Caco-2 (cell line): ENCODE data around the gene ACAN. TPM values are rescaled to one million over a fixed set of nuclear protein-coding genes. Genes with fewer than 3 reads are reported as not detected.

Source experiments
- BruUV-seq: library from RNA; stranded (reverse); fragments of 400-500 nt; replicated peaks from 2 replicates; lab custom pipeline; 2021; lab: Mats Ljungman, UMichigan
- CTCF ChIA-PET: fragments of 300-600 bp; sonication (Branson Sonifier 250); formaldehyde crosslinking; loops from one replicate; lab custom pipeline; 2022; ENCODE audit warnings: antibody characterized with exemption; lab: Charles Lee
- POLR2A ChIA-PET: fragments of 300-600 bp; sonication (Branson Sonifier 250); formaldehyde crosslinking; loops from one replicate; lab custom pipeline; 2022; ENCODE audit warnings: antibody characterized with exemption; lab: Charles Lee
- DNase-seq, 2 experiments: peaks; one replicate each; pipeline versions ENCODE4 v3.0.0 to v3.0.0-alpha.2; 2020 to 2022
- H3K27me3 ChIP-seq: replicated peaks from 2 replicates; pipeline ENCODE4 v1.6.0; 2011; ENCODE audit warnings: low read length; ENCODE audit not compliant: control insufficient read depth, insufficient read depth
- H3K36me3 ChIP-seq: 2 replicates; pipeline ENCODE4 v1.5.1; 2011; ENCODE audit warnings: low read length; ENCODE audit not compliant: control insufficient read depth, insufficient read depth
- H3K4me1 ChIP-seq: fragments of 250-450 bp; sonication (Bioruptor Pico); 2 replicates; pipeline ENCODE4 v1.5.1; 2020; ENCODE audit warnings: mild to moderate bottlenecking
- H3K4me3 ChIP-seq: 2 replicates; pipeline ENCODE4 v1.5.1; 2011; ENCODE audit warnings: low read depth, mild to moderate bottlenecking, control low read depth, low read length
- H3K9me3 ChIP-seq: fragments of 250-450 bp; sonication (Bioruptor Pico); 2 replicates; pipeline ENCODE4 v1.5.1; 2020; ENCODE audit warnings: mild to moderate bottlenecking, moderate library complexity
- H3K27ac Mint-ChIP-seq: one replicate; pipeline ENCODE4 v1.8.0; 2022; ENCODE audit warnings: mixed read lengths; ENCODE audit not compliant: unreplicated experiment
- H3K27me3 Mint-ChIP-seq: one replicate; pipeline ENCODE4 v1.8.0; 2022; ENCODE audit warnings: mixed read lengths; ENCODE audit not compliant: insufficient read depth, unreplicated experiment
- H3K36me3 Mint-ChIP-seq: one replicate; pipeline ENCODE4 v1.8.0; 2022; ENCODE audit warnings: mild to moderate bottlenecking, mixed read lengths; ENCODE audit not compliant: insufficient read depth, unreplicated experiment
- H3K4me1 Mint-ChIP-seq: one replicate; pipeline ENCODE4 v1.8.0; 2022; ENCODE audit warnings: low read depth, mixed read lengths; ENCODE audit not compliant: unreplicated experiment
- H3K4me3 Mint-ChIP-seq: one replicate; pipeline ENCODE4 v1.8.0; 2022; ENCODE audit warnings: mild to moderate bottlenecking, moderate library complexity, mixed read lengths; ENCODE audit not compliant: unreplicated experiment
- H3K9me3 Mint-ChIP-seq: one replicate; pipeline ENCODE4 v1.8.0; 2022; ENCODE audit warnings: mixed read lengths; ENCODE audit not compliant: unreplicated experiment
- intact Hi-C: fragments of 100-400 bp; cut with micrococcal nuclease; formaldehyde crosslinking; loops from one replicate; pipeline ENCODE4 v1.10.0; 2022; ENCODE audit not compliant: unreplicated experiment
- total RNA-seq: library from RNA; stranded (reverse); gene quantifications from 2 replicates; pipeline ENCODE4 v1.2.3, GENCODE V29; 2022
- TF ChIP-seq, protein P1 (sequence below), 2 experiments: fragments of 200-600 bp in 1 of 2; IDR thresholded peaks; 1 replicate in 1 of 2; 2 replicates in 1 of 2; pipeline versions ENCODE4 v1.5.1 to v1.8.0; 2011 to 2022; ENCODE audit warnings: antibody characterized with exemption in 1 of 2, control low read depth in 1 of 2, inconsistent platforms in 1 of 2, low read depth in 1 of 2, low read length in 1 of 2, mild to moderate bottlenecking in 1 of 2, moderate library complexity in 1 of 2; ENCODE audit not compliant: insufficient read depth in 1 of 2, severe bottlenecking in 1 of 2, unreplicated experiment in 1 of 2

ACAN gene
- total RNA-seq, 1 experiment from 2014 or later, result not detected

DNA sequence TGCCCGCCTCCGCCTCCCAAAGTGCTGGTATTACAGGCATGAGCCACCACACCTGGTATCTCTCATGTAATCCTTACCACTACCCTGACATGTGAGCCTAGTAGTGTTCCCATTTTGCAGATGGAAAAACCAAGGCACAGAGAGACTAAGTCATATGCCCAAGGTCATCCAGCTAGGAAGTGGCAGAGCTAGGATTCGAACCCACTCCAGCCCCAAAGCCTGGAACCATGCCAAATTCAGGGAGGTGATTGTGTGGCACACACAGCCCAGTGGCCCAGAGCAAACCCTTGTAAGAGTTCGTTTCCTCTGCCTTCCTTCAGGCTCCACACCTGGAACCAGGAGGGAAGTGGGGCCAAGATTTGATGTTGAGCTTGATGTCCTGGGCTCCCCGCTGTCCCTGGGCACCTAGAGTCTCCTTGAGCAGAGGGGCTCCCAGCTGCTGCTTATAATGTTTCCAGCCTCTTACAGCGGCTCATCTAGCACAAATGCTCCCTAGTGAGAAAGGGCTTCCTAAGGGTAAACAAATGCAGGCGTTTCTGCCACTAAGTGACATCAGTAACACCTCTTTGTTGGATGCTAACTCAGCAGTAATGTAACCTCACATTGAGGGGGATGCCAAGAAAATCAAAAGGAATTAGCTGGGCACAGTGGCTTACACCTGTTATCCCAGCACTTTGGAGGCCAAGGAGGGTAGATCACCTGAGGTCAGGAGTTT lies 88.5 kb downstream of the ACAN start:
- no TSS peak for BruUV-seq
- POLR2A ChIA-PET, result no interaction called here
- CTCF ChIA-PET, result no interaction called here

DNA sequence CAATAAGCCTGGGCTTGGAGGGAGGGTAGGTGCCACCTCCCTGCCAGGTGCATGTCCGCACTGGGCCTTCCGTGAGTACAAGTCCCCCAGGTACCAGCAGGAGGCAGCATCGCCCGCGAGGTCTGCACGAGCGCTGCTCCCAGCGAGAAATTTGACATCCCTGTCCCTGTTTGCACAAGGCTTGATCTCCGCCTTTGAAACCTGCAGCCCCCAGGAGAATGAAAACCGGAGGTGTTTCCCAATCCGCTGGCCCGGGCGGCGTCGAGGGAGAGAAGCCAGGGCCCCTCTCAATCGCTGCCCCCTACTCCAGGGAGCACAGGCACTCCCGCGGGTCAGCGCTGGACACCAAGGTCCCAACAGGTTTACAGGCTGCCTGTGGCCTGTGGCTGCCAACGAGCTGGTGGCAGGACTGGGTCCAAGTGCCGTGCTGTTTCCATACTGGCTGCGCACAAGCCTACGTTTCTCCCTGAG lies 91.1 kb downstream of the ACAN start:
- no peak overlapping the region for H3K4me3 ChIP-seq
- Mint-ChIP-seq H3K4me3 (no peak overlapping the region), H3K4me1 (no peaks in the 10 kb centered on the region), H3K27ac (no peak overlapping the region), H3K36me3 (peaks cover 48% of the 10 kb centered on the region), H3K27me3 (no peaks in the 10 kb centered on the region), H3K9me3 (no peaks in the 10 kb centered on the region)
- H3K36me3 ChIP-seq, result no peaks in the 10 kb centered on the region; the same call in none of the 2 replicates
- DNase-seq, result peak in 1 of 2 experiments; percentile 46
- H3K9me3 ChIP-seq, result no peaks in the 10 kb centered on the region
- POLR2A ChIA-PET, result no interaction called here
- CTCF ChIA-PET, result no interaction called here
- TF ChIP-seq, protein P1, sequence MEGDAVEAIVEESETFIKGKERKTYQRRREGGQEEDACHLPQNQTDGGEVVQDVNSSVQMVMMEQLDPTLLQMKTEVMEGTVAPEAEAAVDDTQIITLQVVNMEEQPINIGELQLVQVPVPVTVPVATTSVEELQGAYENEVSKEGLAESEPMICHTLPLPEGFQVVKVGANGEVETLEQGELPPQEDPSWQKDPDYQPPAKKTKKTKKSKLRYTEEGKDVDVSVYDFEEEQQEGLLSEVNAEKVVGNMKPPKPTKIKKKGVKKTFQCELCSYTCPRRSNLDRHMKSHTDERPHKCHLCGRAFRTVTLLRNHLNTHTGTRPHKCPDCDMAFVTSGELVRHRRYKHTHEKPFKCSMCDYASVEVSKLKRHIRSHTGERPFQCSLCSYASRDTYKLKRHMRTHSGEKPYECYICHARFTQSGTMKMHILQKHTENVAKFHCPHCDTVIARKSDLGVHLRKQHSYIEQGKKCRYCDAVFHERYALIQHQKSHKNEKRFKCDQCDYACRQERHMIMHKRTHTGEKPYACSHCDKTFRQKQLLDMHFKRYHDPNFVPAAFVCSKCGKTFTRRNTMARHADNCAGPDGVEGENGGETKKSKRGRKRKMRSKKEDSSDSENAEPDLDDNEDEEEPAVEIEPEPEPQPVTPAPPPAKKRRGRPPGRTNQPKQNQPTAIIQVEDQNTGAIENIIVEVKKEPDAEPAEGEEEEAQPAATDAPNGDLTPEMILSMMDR (IDR thresholded peaks at IDR 0.05; ENCODE audit: insufficient read depth in 1 of 2, low read depth in 1 of 2, low read length in 1 of 2, severe bottlenecking in 1 of 2, unreplicated experiment in 1 of 2), result peak in 1 of 2 experiments; percentile 41
- H3K27me3 ChIP-seq, result no peaks in the 10 kb centered on the region
- no peaks in the 10 kb centered on the region for H3K4me1 ChIP-seq
- intact Hi-C loops, result no loop called here
- no TSS peak for BruUV-seq

More for the DNA sequence above, 88.5 kb downstream of the ACAN start:
- intact Hi-C loops, result no loop called here
- Mint-ChIP-seq H3K27ac (no peak overlapping the region), H3K36me3 (peaks cover 29% of the 10 kb centered on the region), H3K27me3 (no peaks in the 10 kb centered on the region), H3K4me3 (no peak overlapping the region), H3K9me3 (no peaks in the 10 kb centered on the region), H3K4me1 (no peaks in the 10 kb centered on the region)
- Histone ChIP-seq H3K36me3 (no peaks in the 10 kb centered on the region; the same call in 1 of the 2 replicates), H3K4me3 (no peak overlapping the region), H3K9me3 (no peaks in the 10 kb centered on the region), H3K27me3 (no peaks in the 10 kb centered on the region), H3K4me1 (no peaks in the 10 kb centered on the region)
- DNase-seq, result no peak
- TF ChIP-seq, protein P1 (IDR thresholded peaks at IDR 0.05; ENCODE audit: insufficient read depth in 1 of 2, low read depth in 1 of 2, low read length in 1 of 2, severe bottlenecking in 1 of 2, unreplicated experiment in 1 of 2), result no peak

DNA sequence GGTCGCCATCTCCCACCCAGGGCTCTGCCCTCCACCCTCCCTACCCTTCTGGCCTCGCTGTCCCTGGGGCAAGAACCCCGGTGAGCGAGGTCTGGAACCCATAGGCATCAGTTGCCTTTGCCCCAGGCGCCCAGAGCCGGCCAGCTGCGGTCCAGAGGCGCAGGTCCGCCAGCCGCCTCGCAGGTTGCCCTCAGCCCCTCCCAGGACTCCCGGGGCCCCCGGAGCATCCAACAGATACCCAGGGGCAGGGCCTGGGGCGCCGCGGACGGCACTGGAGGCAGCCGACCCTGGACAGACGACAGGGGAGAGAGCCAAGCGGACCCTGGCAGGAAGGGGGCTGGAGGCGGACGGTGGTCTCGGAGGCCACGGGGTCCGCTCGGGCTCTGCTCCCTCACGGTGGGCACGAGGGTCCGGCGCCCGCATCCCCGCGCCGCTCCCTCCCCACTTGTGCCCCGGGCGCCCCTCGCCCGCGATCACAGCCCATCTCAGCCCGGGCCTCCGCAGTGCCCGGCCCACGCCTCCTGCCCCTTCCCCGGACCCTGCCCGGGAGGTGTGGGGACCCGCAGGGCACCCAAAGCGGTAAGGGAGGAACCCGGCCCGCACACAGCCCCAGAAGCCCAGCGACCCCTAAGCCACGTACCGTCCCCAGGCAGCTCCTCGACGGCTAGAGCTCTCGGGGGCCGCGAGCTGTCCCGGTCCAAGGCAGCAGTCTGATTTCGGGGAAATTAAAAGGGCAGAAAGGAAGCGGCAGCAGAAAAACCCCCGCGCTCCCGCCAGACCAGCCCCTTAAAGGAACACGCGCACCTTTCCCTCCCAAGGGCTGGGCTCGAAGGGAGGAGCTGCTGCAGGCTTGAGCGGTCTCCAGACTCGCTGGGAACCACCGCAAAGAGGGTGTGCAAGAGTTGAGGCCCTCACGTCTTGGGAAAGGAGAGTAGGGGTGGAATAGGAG lies 91.9 kb downstream of the ACAN start, which contains the start of gene HAPLN3:
HAPLN3 (minus strand) TSS at position 726 of the 949 bp plus-strand sequence. CDS start 8,246 bp downstream, outside the sequence.
- Histone ChIP-seq H3K4me1 (no peaks in the 10 kb centered on the region), H3K9me3 (no peaks in the 10 kb centered on the region), H3K36me3 (no peaks in the 10 kb centered on the region; the same call in none of the 2 replicates), H3K4me3 (no peak within 1 kb of the TSS), H3K27me3 (no peaks in the 10 kb centered on the region)
- H3K36me3 Mint-ChIP-seq, result peaks cover 48% of the 10 kb centered on the region
- H3K27ac Mint-ChIP-seq, result no peak within 1 kb of the TSS
- no peak within 1 kb of the TSS for H3K4me3 Mint-ChIP-seq
- no peaks in the 10 kb centered on the region for H3K4me1 Mint-ChIP-seq
- no peaks in the 10 kb centered on the region for H3K27me3 Mint-ChIP-seq
- TF ChIP-seq, protein P1 (IDR thresholded peaks at IDR 0.05; ENCODE audit: insufficient read depth in 1 of 2, low read depth in 1 of 2, low read length in 1 of 2, severe bottlenecking in 1 of 2, unreplicated experiment in 1 of 2), result no peak
- ChIA-PET POLR2A (no interaction called here), CTCF (no interaction called here)
- DNase-seq, result no peak
- H3K9me3 Mint-ChIP-seq, result no peaks in the 10 kb centered on the region
- BruUV-seq, result no TSS peak
- intact Hi-C loops, result no loop called here
